M059J (cell line): ENCODE results near the gene HTR6. TPM values are rescaled to one million over a fixed set of nuclear protein-coding genes. Genes with fewer than 3 reads are reported as not detected.
"Not testable (repeated sequence)": the region's sequence is repeated elsewhere in the genome, so short reads cannot be mapped to it uniquely, and the experiment has no call there.

Experiments
- DNase-seq: peaks from one replicate; pipeline ENCODE4 v3.0.0-alpha.2; 2012; ENCODE audit warnings: low read depth
- total RNA-seq: library from RNA; depleted of rRNA; stranded (reverse); fragments of >200 nt; shearing (Covaris generic); gene quantifications from 2 replicates; pipeline ENCODE4 v1.2.3, GENCODE V29; 2014; rRNA removed

Gene HTR6
- total RNA-seq: not detected in 2 replicates

DNA sequence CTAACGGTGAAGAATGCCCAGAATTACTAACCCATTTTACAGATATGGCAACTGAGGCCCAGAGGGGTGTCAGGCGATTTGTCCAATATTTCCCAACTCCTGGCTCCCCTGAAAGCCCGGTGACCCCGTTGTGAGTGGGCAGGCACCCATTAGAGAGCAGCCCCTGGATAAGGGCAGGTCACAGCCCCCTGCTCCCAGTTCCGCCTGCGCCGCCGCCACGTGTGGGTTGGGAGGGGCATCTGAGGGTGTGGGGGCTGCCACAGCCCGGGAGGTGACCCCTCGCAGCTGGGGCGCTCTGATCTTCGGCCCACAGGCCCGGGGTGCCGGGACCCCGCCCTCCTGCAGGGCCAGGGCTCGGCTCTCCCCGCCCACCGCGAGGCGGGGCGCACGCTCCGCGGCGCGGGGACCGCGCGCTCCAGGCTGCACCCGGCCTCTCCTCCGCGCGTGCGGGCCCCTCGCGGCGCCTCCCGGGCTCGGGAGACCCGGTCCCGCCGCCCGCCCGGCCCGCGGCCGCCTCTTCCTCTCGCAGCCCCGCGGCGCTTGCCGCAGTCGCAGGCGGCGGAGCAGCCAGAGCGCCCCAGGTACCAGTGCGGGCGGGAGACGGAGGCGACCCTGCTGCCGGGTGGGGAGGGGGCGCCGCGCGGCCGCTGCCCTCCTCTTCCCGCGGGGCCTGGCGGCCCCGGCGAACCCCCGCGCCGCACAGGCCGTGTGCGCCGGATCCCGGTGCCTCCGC, at the start of gene HTR6:
HTR6 (plus strand) TSS at position 423 of the 733 bp plus-strand sequence. CDS start 879 bp downstream, outside the sequence.
- DNase-seq: no peak

DNA sequence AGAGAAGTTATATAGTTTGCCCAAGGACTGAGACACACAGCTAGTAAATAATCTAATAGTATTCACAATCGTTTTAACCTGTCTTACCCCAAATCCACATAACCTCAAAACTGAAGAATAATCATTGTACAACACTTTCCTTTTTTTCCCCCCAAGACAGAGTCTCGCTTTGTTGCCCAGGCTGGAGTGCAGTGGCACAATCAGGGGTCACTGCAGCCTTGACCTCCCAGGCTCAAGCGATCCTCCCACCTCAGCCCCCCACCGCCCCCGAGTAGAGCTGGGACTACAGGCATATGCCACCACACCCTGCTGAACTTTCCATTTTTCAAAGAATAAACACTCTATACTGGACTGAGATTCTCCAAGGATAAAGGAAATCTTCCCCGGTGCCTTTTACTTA, 49.2 kb upstream of the HTR6 start:
- DNase-seq: no peak

DNA sequence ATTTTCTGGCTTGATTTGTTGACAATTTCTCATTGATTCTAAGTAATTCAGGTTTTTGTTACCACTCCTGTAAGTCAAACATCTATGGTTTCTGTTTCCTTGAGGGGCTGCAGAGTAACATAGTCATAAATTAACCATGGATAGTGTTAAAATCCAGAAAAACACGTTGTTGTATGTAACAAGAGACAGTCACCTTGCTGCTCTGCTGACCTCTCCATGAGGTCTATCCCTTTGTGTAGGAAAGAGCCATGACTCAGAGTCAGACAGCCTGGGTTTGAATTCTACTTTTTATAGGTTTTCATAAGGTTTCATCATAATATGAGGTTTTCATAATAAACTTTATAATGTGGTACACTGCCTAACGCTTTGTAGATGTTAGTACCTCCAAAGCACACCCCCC, 48.2 kb upstream of the HTR6 start:
- DNase-seq: peak; percentile 44

DNA sequence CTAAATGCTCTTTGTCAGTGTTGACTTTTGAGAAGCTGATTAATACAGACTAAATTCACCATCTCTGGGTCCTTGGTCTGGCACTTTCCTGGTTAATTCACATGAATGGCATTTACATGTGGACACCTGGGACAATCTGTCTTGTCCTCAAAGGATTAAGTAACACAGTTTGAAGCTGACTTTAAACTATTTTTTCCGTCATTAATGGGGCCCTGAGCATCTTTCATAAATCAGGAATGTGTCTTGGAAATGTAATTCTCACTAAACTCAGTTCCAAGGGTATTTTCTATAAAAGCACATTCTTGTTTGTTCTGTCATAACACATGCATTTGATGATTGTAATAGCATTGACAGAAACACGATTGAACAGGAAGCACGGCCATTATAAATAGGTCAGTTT, 47.3 kb upstream of the HTR6 start:
- no peak for DNase-seq

DNA sequence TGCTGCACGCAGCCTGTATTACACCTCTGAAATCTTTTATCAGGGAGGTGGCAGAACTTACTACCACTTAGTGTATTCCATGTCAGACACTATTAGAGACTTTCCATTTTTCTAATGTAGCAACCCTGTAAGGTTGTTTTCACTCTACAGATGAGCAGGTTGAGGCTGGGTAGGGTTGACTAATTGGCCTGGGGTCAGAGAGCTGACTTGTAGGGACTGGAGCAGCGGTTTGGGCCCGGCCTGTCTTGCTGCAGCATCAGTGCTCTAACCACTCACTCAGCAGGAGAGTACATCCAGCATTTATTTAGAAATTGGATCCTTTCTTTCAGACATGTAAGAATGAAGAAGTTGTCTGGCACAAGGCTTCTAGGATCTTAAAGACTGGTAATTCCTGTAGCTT, 46.2 kb upstream of the HTR6 start:
- DNase-seq: no peak

DNA sequence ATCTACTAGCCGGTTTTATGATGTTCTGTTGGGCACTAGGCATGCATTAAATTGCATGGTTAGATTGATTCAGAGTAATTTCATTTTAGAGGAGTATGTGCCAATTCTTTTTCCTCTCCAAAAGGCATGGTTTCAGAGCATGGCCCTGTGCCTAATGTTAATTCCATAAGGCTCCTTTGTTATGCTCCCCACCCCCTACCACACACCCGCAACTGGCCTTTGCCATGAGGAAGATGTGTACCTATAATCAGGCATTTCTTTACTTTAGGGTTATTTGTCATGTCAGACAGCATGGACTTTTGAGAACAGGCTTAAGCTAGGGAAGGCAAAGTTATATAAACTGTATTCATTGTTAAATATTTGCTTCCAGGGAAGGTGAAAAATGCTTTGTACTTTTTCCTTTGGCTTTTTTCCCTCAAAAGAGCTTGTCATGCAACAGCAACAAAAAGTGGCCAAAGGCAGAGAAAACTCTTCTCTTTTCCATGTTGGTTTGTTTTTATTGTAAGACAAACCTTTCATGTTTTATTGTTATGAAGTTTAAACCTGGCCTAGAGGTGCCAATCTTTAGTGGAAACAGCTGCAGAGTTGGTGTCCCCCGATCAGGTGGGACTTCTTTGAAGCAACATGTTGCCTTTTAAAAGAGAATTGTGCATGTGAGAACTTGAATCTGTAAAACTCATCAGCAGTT, 44.8 kb upstream of the HTR6 start:
- no peak for DNase-seq

DNA sequence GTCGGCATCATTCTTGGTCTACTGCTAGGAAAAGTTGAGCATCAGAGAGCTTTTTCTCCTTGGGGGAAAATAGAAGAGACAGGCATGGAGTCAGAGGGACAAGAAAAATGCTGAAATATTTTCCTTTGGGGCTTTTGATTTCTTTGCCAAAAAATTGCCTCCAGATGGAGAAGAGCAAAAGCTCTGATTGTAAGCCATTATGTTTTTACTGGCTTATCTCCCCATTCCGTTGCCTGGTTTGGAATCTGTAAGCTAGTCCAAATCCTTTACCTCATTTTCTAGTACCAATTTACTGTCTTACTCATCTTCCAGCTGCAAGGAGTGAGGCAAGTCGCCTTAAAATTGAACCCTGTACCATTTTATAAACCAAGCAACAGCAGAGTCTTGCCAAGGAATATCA, 43.9 kb upstream of the HTR6 start:
- DNase-seq: no peak

DNA sequence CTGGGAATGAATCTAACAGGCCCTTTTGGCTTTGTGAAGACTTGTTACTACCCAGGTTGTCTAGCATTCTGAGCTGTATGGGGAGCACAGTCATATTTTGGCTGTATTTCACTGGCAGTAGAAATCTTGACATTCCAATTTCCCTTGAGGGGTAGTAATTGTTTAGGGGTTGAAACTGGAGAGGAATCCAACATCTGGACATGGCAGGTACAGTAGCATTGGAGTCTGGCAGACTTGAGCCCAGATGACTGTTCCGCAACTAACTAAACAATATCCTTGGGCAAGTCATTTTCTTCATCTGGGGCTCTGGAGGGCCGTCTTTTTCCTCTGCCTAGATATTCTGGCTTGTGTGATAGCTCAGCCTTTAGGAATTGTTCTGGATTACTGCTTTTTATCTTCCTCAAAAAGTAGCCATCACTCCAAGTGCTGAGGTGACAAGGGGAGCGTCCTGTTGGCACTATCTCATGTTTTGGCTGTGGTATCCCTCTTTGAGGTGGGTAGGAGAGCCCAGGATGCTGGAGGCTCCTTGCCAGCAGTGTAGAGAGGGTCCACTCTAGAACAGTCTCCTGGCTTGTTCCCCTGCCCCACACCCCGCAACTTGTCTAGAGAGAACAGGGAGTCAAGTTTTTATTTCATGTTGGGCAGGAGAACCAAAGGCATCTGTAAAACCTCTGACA, 43.3 kb upstream of the HTR6 start:
- no peak for DNase-seq

DNA sequence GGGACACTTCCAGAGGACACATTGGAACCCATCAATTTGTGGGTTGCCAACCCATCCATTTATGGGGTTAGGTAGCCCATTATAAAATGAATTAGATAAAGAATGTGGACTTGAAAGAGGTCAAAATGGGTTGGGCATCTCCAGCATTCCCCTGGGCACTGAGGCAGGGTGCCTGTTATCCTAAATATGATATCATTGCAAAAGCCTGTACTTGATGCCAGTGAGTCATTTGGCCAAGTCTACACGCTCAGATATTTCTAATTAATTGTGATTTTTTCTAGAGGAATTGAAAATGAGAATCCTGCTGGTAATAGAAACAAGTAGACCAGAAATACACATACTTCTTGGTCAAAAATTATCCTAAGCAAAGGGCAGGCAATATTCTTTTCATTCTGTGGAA, 42.5 kb upstream of the HTR6 start:
- no peak for DNase-seq

DNA sequence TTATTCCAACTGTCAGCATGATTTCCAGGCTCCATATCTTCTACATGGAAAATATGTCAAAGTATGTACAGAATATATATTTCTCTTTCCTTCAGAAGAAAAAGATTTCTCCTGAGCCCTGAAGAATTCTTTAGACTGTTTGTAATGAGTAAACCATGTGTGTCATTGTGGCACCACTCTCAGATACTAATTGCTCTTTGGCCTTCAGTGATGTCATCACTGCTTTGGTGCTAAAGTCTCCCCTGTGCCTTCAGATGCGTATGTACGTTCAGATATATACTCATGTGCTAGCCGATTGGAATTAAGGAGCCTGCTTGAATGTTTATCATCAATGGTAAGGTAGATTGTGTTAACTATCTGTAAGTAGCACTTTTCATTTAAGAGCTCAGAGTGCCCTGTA, 41.2 kb upstream of the HTR6 start:
- no peak for DNase-seq

DNA sequence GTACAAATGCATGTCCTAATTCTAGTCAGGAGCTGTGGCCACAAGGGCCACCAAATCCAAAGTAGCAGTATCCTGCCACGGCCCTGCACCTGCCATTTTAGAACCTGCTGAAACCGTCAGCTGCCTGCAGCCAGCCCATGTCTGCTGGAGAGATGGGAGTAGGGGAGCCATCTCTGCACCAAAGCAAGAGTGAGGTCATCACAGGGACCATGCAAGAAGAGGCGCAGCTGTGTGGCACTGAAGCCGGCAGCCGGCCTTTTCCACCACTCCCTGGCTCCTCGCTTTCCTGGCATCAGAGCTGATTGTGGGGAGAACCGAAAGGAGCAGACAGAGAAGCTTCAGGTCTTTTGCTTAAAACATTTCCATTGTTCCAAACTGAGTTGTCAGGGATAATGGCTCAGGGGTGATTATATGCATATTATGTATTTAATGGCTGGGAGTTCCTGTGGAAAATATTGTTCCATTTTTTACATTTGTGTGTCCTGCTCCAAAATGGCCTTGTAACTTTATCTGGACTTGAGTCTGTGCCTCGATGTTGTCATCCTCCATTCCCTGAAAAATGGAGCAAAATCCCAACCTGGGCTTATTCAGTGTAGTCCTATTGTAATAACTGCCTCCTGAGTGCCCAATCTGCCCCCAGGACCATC, 39.3 kb upstream of the HTR6 start:
- DNase-seq: no peak

DNA sequence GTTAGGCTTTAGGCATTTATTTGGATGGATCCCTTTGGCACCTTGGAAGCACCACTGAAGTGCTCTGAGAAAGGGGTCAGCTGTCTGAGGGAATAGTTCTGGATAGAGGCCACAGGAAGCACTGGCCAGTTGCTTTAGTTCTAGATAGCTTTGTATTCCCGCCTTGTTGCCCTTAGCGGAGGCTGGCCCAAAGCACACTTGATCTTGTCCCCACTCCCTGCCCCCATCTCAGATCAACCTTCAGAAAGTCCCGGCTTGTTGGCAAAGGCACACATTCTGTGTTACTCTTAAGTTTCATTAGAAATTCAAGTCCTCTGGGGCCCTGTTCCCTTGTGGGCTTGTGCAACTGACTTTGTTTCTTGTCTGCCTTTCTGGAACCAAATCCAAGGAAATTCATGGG, 35.8 kb upstream of the HTR6 start:
- no peak for DNase-seq

DNA sequence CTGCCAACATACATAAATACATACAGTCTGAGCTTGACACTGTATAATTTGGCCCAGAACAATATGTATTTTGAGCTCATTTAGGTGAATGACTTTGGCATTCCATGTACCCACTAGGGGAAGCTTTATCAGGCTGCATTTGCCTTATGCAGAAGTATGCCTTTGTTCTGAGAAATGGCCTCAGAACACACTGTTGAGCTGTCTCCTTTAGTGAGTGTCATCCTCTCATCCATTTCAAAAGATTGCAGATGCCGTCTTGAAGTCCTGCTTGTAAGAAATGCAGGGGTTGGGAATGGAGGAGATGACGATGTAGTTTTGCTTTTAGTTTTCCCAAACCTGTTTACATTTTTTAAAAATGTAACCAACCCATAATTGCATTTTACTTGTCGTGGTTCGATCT, 35.3 kb upstream of the HTR6 start:
- no peak for DNase-seq

DNA sequence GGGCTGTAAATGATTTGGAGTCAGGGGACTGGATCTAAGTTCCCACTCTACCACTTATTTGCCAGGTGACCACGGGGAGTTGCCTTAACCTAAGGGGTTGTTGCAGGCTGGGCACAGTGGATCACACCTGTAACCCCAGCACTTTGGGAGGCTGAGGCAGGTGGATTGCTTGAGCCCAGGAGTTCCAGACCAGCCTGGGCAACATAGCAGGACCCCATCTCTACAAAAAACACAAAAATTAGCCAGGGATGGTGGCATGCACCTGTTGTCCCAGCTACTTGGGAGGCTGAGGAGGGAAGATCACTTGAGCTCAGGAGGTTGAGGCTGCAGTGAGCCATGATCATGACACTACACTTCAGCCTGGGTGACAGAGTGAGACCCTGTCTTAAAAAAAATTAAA, 34.5 kb upstream of the HTR6 start:
- not testable (repeated sequence) for DNase-seq

DNA sequence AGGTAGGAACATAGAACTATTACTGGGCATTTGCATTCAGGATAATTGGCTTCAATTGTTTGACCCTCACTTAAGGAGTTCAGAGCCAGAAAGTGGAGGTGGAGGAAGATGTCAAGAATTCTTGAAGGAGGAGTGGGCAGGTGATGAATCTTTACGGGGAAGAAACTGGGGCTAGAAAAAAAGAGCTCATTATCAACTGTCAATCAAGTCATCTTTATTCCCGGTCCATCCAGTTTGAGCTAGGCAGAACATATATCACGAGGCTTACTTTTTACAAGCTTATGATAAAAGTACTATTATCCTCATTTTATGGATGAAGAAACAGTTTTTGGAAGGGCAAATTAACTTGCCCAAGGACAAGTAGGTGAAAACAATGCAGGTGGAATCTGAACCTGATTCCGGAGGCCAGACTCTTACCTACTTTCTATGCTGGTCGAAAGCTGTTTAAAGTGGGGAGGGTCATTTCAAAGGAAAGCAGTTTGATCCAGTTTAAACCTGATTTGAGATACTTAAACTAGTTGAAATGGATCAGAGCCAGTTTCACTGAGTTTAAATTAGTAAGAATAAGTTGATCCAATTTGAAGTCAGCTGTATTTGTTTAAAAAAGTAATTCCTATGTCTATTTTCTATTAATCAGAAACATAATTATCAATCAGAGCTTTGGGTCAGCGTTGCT, 33.8 kb upstream of the HTR6 start:
- no peak for DNase-seq

DNA sequence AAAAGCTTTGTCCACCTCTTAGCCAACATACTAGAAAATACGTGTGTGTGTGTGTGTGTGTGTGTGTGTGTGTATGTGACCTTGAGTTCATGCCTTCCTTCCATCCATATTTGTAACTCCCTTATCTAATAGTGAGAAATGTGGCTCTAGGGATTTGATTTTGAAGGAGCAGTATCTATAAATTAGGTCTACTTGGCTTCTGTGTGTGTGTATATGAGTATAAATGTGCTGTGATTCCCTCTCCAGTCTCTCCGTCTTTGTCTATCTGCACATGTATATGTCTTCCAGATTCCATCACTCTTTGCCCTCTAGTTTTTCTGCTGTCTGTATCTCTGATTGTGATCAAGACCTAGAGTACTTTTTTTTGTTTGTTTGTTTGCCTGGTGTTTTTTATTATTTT, 32.5 kb upstream of the HTR6 start:
- no peak for DNase-seq

DNA sequence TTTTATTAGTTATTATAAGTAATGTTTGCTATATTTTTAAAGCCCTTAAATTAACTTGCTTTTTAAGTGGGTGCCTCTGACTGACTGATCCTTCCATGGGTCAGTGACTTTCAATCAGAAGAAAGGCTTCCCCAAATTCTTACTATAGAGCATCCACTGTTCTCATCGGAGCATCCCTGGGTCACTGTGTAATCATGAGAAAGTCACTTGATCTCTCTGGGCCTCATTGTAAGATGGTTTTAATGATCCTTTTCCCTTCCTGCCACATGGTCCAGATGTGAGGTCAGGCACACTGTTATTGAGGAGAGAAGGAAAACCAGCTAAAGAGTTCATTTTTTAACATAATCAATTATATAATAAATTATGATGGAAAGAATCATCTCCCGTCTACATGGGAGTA, 31.6 kb upstream of the HTR6 start:
- no peak for DNase-seq

DNA sequence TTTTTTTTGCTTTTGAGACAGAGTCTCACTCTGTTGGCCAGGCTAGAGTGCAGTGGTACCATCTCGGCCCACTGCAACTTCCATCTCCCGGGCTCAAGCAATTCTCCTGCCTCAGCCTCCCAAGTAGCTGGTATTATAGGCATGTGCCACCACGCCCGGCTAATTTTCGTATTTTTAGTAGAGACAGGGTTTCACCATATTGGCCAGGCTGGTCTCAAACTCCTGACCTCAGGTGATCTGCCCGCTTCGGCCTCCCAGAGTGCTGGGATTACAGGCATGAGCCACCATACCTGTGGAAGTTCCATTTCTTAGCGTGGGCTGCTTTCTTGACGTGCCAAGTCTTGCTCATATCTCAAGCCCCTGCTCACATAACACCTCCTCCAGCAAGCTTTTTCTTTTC, 29.6 kb upstream of the HTR6 start:
- DNase-seq: not testable (repeated sequence)

DNA sequence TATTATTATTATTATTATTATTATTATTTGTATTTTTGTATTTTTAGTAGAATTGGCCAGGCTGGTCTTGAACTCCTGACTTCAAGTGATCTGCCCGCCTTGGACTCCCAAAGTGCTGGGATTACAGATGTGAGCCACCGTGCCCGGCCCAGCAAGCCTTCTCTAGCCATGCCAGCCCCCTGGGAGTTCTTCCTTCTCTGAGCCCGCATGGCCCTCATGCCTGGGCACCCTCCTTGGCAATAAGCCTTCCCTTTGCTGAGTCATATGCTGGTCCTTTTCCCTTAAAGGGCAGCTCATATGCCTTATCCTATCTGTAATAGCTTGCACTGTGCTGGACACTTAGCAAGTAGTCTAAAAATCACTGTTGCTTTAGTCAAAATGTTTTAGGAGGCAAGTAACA, 29.0 kb upstream of the HTR6 start:
- peak; percentile 58 for DNase-seq

DNA sequence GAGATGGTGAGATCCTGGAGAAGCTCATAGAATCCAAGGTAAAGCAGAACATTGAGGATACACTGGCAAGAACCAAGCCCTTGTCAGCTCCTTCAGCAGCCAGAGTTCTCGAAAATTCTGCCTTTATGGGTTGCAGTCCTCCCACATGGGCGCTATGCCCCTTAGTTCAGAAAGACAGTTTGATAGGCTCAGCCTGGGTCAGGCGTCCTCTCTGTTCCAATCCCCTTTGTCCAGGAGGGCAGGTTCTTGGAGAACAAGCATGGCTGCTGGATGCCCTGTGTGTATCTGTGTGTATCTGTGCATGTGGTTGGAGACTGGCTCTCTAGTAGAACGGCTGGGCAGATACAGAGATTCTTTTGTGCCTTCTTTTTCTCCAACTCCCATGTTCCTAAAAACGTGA, 28.6 kb upstream of the HTR6 start:
- DNase-seq: no peak

DNA sequence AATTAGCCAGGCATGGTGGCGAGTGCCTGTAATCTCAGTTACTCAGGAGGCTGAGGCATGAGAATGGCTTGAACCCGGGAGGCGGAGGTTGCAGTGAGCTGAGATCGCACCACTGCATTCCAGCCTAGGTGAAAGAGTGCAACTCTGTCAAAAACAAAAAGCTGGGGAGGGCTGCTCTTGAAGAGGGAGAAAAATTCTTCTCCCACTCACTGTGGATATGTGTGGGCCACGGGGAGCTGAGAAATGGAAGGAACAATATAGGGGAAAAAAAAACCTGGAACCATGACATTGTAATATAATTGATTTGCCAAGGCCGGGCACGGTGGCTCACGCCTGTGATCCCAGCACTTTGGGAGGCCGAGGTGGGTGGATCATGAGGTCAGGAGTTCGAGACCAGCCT, 27.9 kb upstream of the HTR6 start:
- DNase-seq: not testable (repeated sequence)

DNA sequence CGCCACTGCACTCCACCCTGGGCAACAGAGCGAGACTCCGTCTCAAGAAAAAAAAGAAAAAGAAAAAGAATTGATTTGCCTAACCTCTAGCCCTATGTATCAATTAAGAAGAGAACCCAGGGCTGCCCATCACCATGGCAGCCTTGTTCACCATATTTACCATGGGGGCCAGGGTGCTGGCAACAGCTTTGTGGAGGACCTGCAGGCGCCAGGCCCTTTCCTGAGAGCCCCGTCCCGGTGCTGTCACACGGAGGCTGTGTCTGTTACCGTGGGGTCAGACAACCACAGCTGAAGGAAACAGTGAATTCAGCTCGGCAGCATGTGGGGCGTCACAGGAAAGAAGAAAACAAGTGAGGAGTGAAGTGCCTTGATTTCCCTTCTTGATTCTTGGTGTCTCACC, 27.1 kb upstream of the HTR6 start:
- DNase-seq: no peak
